A549 (cell line): ENCODE data around the gene CEBPZOS. TPM values are rescaled to one million over a fixed set of nuclear protein-coding genes. Genes with fewer than 3 reads are reported as not detected.

Source experiments
- ATAC-seq, 2 experiments: fragments of 200-7000 bp in 1 of 2; fragments of >200 bp in 1 of 2; cut with Nextera tagmentation in 1 of 2; cut with Tn5 transposase in 1 of 2; 3 replicates each; pipeline versions ENCODE4 v1.8.0 to v1.9.1; 2018 to 2020; ENCODE audit warnings: mild to moderate bottlenecking in 1 of 2, moderate library complexity in 1 of 2
- CTCF ChIA-PET: fragments of 300-600 bp; sonication (Branson Sonifier 250); formaldehyde crosslinking; extraction: SDS; loops from one replicate; lab custom pipeline; 2021; ENCODE audit warnings: antibody characterized with exemption, inconsistent platforms; lab: Yijun Ruan, JAX
- POLR2A ChIA-PET: fragments of 350-600 bp; formaldehyde crosslinking; extraction: SDS; loops from one replicate; lab custom pipeline; 2021; ENCODE audit warnings: antibody characterized with exemption, inconsistent platforms; lab: Yijun Ruan, JAX
- DNase-seq, 2 experiments: peaks; one replicate each; pipeline versions ENCODE4 v3.0.0 to v3.0.0-alpha.2; 2011 to 2016; ENCODE audit warnings: low read depth in 1 of 2, low spot score in 1 of 2
- FAIRE-seq: peaks from 2 replicates; lab custom pipeline; 2011; peaks lifted over from hg19 to GRCh38; lab: Jason Lieb, UNC
- H3K27ac ChIP-seq, 2 experiments: fragments of >200 bp; sonication (Bioruptor Twin); formaldehyde crosslinking; 3 replicates each; pipeline ENCODE4 v1.5.1; 2016 to 2017
- H3K4me1 ChIP-seq: fragments of >200 bp; sonication (Bioruptor Twin); formaldehyde crosslinking; 3 replicates; pipeline ENCODE4 v1.6.1; 2016
- H3K4me2 ChIP-seq: fragments of >200 bp; sonication (Bioruptor Twin); formaldehyde crosslinking; 3 replicates; pipeline ENCODE4 v1.6.1; 2016
- H3K4me3 ChIP-seq: fragments of >200 bp; sonication (Bioruptor Twin); formaldehyde crosslinking; 3 replicates; pipeline ENCODE4 v1.5.1; 2016
- H3K9me3 ChIP-seq: fragments of >200 bp; sonication (Bioruptor Twin); formaldehyde crosslinking; 3 replicates; pipeline ENCODE4 v1.6.1; 2016
- CHD2 ChIP-seq: fragments of 150-350 bp; IDR thresholded peaks from 2 replicates; pipeline ENCODE4 v1.6.1; 2014; ENCODE audit warnings: low read length; ENCODE audit not compliant: partially characterized antibody
- EHF ChIP-seq: fragments of 250-450 bp; sonication (Bioruptor Pico); IDR thresholded peaks from 2 replicates; pipeline ENCODE4 v1.5.0; 2020; ENCODE audit warnings: mild to moderate bottlenecking
- EP300 ChIP-seq, 2 experiments: fragments of >200 bp; sonication (Bioruptor Twin); formaldehyde crosslinking; IDR thresholded peaks; 2 replicates in 1 of 2; 3 replicates in 1 of 2; pipeline ENCODE4 v1.6.1; 2016 to 2017
- ESRRA ChIP-seq: fragments of 150-350 bp; IDR thresholded peaks from 2 replicates; pipeline ENCODE4 v1.6.1; 2014; ENCODE audit warnings: mild to moderate bottlenecking, low read length, borderline replicate concordance
- FOSB ChIP-seq: fragments of 250-450 bp; sonication (Bioruptor Pico); IDR thresholded peaks from 2 replicates; pipeline ENCODE4 v1.5.0; 2020; ENCODE audit warnings: mild to moderate bottlenecking, moderate library complexity
- FOSL2 ChIP-seq, 2 experiments: fragments of 450-650 bp in 1 of 2; fragments of >200 bp in 1 of 2; sonication (Bioruptor Twin) in 1 of 2; formaldehyde crosslinking; IDR thresholded peaks; 2 replicates each; pipeline versions ENCODE4 v1.5.0 to v1.6.1; 2016 to 2020; ENCODE audit warnings: mild to moderate bottlenecking in 1 of 2, moderate library complexity in 1 of 2
- FOXS1 ChIP-seq: fragments of 250-450 bp; sonication (Bioruptor Pico); IDR thresholded peaks from 2 replicates; pipeline ENCODE4 v1.5.0; 2020; ENCODE audit warnings: mild to moderate bottlenecking, moderate library complexity
- HOXA7 ChIP-seq: fragments of 250-450 bp; sonication (Bioruptor Pico); IDR thresholded peaks from 2 replicates; pipeline ENCODE4 v1.5.0; 2020; ENCODE audit warnings: mild to moderate bottlenecking, moderate library complexity
- JUN ChIP-seq, 2 experiments: fragments of >200 bp; sonication (Bioruptor Twin); formaldehyde crosslinking; IDR thresholded peaks; 2 replicates in 1 of 2; 3 replicates in 1 of 2; pipeline ENCODE4 v1.6.1; 2016 to 2017
- JUNB ChIP-seq: fragments of >200 bp; sonication (Bioruptor Twin); formaldehyde crosslinking; IDR thresholded peaks from 2 replicates; pipeline ENCODE4 v1.6.1; 2016
- KDM5A ChIP-seq: fragments of 200-600 bp; sonication (generic); IDR thresholded peaks from 2 replicates; pipeline ENCODE4 v1.6.1; 2016; ENCODE audit warnings: antibody characterized with exemption, mild to moderate bottlenecking
- MAFK ChIP-seq: fragments of 450-650 bp; IDR thresholded peaks from 2 replicates; pipeline ENCODE4 v1.6.1; 2014; ENCODE audit not compliant: partially characterized antibody
- NFE2L2 ChIP-seq: fragments of 150-350 bp; conservative IDR thresholded peaks from 2 replicates; pipeline ENCODE4 v1.6.1; 2014; ENCODE audit warnings: low read length
- POLR2AphosphoS2 ChIP-seq: conservative IDR thresholded peaks from 2 replicates; pipeline ENCODE4 v1.6.1; 2012; ENCODE audit warnings: low read length, improper control_type of control experiment, inconsistent platforms
- RAD21 ChIP-seq, 2 experiments: fragments of >200 bp in 1 of 2; sonication (Bioruptor Twin) in 1 of 2; formaldehyde crosslinking in 1 of 2; IDR thresholded peaks in 1 of 2; conservative IDR thresholded peaks in 1 of 2; 2 replicates in 1 of 2; 3 replicates in 1 of 2; pipeline ENCODE4 v1.6.1; 2012 to 2018; ENCODE audit warnings: inconsistent platforms in 1 of 2
- RCOR1 ChIP-seq: fragments of 150-350 bp; IDR thresholded peaks from 2 replicates; pipeline ENCODE4 v1.6.1; 2014; ENCODE audit warnings: antibody characterized with exemption, low read length, low read depth
- RNF2 ChIP-seq: fragments of 200-600 bp; sonication (generic); IDR thresholded peaks from 2 replicates; pipeline ENCODE4 v1.6.1; 2016; ENCODE audit warnings: low read depth, mild to moderate bottlenecking, antibody characterized with exemption, moderate library complexity, borderline replicate concordance
- TP53 ChIP-seq: fragments of 250-450 bp; sonication (Bioruptor Pico); IDR thresholded peaks from 2 replicates; pipeline ENCODE4 v1.5.0; 2021; ENCODE audit warnings: mild to moderate bottlenecking, moderate library complexity
- ZFP36 ChIP-seq: fragments of 450-650 bp; IDR thresholded peaks from 2 replicates; pipeline ENCODE4 v1.6.1; 2014; ENCODE audit warnings: borderline replicate concordance; ENCODE audit not compliant: partially characterized antibody
- ZSCAN20 ChIP-seq: fragments of 250-450 bp; sonication (Bioruptor Pico); IDR thresholded peaks from 2 replicates; pipeline ENCODE4 v1.8.0; 2022; ENCODE audit warnings: mild to moderate bottlenecking, moderate library complexity
- WGBS: methylation state at CpG from one replicate; pipeline ENCODE4 v1.1.6; 2017; ENCODE audit errors: missing lambda C conversion rate; 5-methylcytosine and 5-hydroxymethylcytosine counted together
- polyA plus RNA-seq, 4 experiments: library from polyadenylated mRNA; depleted of rRNA in 3 of 4; stranded (reverse); fragments of >200 nt; fragmentation: RNase III in 1 of 4; extraction: RNeasy Plus Mini Kit Qiagen cat#74134 plus additional on column Dnase treatment in 1 of 4; gene quantifications; 2 replicates in 3 of 4; 3 replicates in 1 of 4; pipeline ENCODE4 v1.2.3, GENCODE V29; 2011 to 2017
- TF ChIP-seq, protein P1 (sequence below): IDR thresholded peaks from 2 replicates; pipeline ENCODE4 v1.6.1; 2012
- TF ChIP-seq, protein P2 (sequence below): IDR thresholded peaks from 2 replicates; pipeline ENCODE4 v1.6.1; 2012
- TF ChIP-seq, protein P3 (sequence below): fragments of 150-350 bp; IDR thresholded peaks from 2 replicates; pipeline ENCODE4 v1.6.1; 2014; ENCODE audit warnings: low read depth, mild to moderate bottlenecking, low read length
- TF ChIP-seq, protein P4 (sequence below): fragments of >200 bp; sonication (Bioruptor Twin); formaldehyde crosslinking; IDR thresholded peaks from 2 replicates; pipeline ENCODE4 v1.6.1; 2016

Gene CEBPZOS
- polyA plus RNA-seq, 2 of the 4 experiments (the other 2 are of a cell fraction), result 55.9 to 87.4 TPM

DNA sequence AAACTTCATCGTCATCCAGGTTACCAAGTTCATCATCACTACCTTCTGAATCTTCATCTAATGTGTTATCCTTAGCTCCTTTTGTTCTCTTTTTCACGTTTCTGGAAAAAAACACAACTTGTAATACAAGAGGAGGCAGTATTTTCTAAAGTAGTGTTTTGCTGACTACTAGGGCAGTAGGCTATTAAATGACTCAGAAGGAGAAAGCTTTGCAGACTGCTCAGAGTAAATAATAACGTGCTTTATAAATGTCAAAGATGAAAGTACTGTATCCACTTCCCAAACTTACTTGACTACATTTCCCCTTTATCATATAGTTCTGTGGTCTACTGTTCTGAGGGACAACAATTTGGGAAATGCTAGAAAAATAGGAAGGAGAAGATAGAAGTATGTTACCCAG, 15.6 kb downstream of the CEBPZOS start:
- FAIRE-seq (peak; percentile 90), ATAC-seq (peak; percentile 56 to 68; a peak in 4 of 6 replicates), DNase-seq (no peak)
- Histone ChIP-seq H3K4me1 (peaks cover 24% of the 10 kb centered on the region), H3K27ac (no peak overlapping the region), H3K4me3 (no peak overlapping the region), H3K9me3 (peaks cover 24% of the 10 kb centered on the region)
- CTCF ChIA-PET, result interaction anchor here (0.7 to 2.2 kb wide), 3 partner anchors 8 to 24 kb away, joined by 3 to 13 read pairs (median 3); no protein-coding TSS in a partner anchor
- no peak for TF ChIP-seq KDM5A
- TF ChIP-seq, all 56 proteins: peak for 0
- no peak overlapping the region for H3K4me2 ChIP-seq
- POLR2A ChIA-PET, result interaction anchor here (1.2 kb wide), 1 partner anchor 54 kb away, joined by 3 read pairs; no protein-coding TSS in a partner anchor
- 52% methylated on average over 3 of the region's 3 CpGs for WGBS

DNA sequence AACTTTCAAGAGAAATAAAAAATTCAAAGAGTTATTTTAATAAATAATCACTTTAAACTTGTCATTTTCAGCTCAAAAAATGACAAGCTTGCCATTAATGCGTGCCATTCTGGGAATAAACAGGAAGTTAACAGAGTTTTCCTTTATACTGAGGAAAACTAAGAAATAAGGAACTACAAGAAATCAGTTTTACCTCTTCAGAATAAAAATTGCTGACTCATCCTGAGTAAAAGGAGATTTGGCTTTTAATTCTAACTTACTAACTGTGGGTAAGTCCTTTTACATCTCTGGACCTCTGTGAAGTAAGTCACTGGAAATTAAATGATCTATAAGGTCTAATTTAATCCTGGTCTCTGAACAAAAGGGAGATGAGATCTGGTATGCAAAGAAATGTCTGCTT, 19.0 kb downstream of the CEBPZOS start:
- CTCF ChIA-PET, result interaction anchor here (0.9 to 1.4 kb wide), 2 partner anchors 11 to 13 kb away, joined by 5 to 7 read pairs; no protein-coding TSS in a partner anchor
- H3K27ac ChIP-seq, result peak overlapping the region; percentile 73 to 82
- FAIRE-seq (peak; percentile 84), ATAC-seq (no peak), DNase-seq (no peak)
- POLR2A ChIA-PET, result interaction anchor here (1.9 kb wide), 1 partner anchor 16 kb away, joined by 5 read pairs; the partner anchor contains the start of genes CEBPZ and NDUFAF7
- no peaks in the 10 kb centered on the region for H3K9me3 ChIP-seq
- peak overlapping the region; percentile 24 for H3K4me2 ChIP-seq
- H3K4me3 ChIP-seq, result no peak overlapping the region
- 79% methylated on average over 1 of the region's 1 CpG for WGBS
- peaks cover 24% of the 10 kb centered on the region for H3K4me1 ChIP-seq
- TF ChIP-seq NFE2L2 (peak; percentile 96), EHF (CRISPR knock-in tag) (0 out of 2 replicates have a peak, but pooled peaks have one; percentile 49), ZFP36 (no peak), FOSL2 (IDR thresholded peaks at IDR 0.05) (no peak), FOSL2 (CRISPR knock-in tag; IDR thresholded peaks at IDR 0.05) (peak; percentile 54), TP53 (CRISPR knock-in tag) (no peak), FOXS1 (CRISPR knock-in tag) (no peak), MAFK (peak; percentile 99), HOXA7 (CRISPR knock-in tag) (no peak), CHD2 (no peak), RNF2 (no peak), ZSCAN20 (CRISPR knock-in tag) (0 out of 2 replicates have a peak, but pooled peaks have one; percentile 16), ESRRA (no peak), JUN (IDR thresholded peaks at IDR 0.05) (no peak)
- TF ChIP-seq, protein P1, sequence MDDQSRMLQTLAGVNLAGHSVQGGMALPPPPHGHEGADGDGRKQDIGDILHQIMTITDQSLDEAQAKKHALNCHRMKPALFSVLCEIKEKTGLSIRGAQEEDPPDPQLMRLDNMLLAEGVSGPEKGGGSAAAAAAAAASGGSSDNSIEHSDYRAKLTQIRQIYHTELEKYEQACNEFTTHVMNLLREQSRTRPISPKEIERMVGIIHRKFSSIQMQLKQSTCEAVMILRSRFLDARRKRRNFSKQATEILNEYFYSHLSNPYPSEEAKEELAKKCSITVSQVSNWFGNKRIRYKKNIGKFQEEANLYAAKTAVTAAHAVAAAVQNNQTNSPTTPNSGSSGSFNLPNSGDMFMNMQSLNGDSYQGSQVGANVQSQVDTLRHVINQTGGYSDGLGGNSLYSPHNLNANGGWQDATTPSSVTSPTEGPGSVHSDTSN, result no peak
- TF ChIP-seq, protein P2, sequence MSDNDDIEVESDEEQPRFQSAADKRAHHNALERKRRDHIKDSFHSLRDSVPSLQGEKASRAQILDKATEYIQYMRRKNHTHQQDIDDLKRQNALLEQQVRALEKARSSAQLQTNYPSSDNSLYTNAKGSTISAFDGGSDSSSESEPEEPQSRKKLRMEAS, result no peak
- TF ChIP-seq, protein P3, sequence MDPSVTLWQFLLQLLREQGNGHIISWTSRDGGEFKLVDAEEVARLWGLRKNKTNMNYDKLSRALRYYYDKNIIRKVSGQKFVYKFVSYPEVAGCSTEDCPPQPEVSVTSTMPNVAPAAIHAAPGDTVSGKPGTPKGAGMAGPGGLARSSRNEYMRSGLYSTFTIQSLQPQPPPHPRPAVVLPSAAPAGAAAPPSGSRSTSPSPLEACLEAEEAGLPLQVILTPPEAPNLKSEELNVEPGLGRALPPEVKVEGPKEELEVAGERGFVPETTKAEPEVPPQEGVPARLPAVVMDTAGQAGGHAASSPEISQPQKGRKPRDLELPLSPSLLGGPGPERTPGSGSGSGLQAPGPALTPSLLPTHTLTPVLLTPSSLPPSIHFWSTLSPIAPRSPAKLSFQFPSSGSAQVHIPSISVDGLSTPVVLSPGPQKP, result no peak
- TF ChIP-seq, protein P4, sequence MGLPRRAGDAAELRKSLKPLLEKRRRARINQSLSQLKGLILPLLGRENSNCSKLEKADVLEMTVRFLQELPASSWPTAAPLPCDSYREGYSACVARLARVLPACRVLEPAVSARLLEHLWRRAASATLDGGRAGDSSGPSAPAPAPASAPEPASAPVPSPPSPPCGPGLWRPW, result no peak

DNA sequence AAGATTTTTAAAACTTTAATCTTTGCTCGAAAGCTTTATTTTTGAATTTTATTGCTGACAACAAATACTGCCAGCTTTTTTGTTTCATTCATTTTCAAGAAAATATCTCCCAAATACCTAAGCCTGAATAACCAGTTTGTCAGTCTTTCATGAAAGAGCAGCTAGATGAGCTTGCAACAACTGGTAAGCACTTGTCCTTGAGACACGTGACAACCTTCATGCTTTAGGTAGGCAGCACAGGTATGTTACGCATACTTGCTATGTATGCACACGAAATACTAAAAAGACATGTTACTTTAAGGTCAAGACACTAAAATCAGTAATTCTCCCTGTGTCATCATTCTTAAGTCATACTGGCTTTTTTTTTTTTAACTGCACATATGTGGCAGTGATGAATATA, 22.8 kb downstream of the CEBPZOS start:
- H3K4me2 ChIP-seq, result no peak overlapping the region
- ATAC-seq (no peak), FAIRE-seq (no peak), DNase-seq (no peak)
- no peak overlapping the region for H3K27ac ChIP-seq
- ChIA-PET CTCF (interaction anchor here (0.7 to 0.9 kb wide), 2 partner anchors 13 to 54 kb away, joined by 3 to 4 read pairs; no protein-coding TSS in a partner anchor), POLR2A (interaction anchor here (1.9 kb wide), 1 partner anchor 13 kb away, joined by 9 read pairs; the partner anchor contains the start of genes CEBPZ and NDUFAF7)
- H3K4me3 ChIP-seq, result no peak overlapping the region
- no peaks in the 10 kb centered on the region for H3K9me3 ChIP-seq
- WGBS, result 92% methylated on average over 4 of the region's 4 CpGs
- H3K4me1 ChIP-seq, result peaks cover 14% of the 10 kb centered on the region
- TF ChIP-seq FOSL2 (IDR thresholded peaks at IDR 0.05) (no peak), FOSL2 (CRISPR knock-in tag; IDR thresholded peaks at IDR 0.05) (no peak), FOSB (CRISPR knock-in tag) (no peak), EP300 (IDR thresholded peaks at IDR 0.05) (no peak), RAD21 (conservative IDR thresholded peaks at IDR 0.05 in 1 of 2, IDR thresholded peaks at IDR 0.05 in 1 of 2) (no peak), POLR2AphosphoS2 (no peak), RCOR1 (no peak), NFE2L2 (no peak), JUNB (no peak)
- TF ChIP-seq, all 56 proteins: peak for 0
